Erythroblast (primary cell): ENCODE measurements around the gene DGAT2.

Source experiments
- GATA1 ChIP-seq: IDR thresholded peaks from 2 replicates; pipeline ENCODE4 v1.6.1; 2011; ENCODE audit warnings: low read depth, mild to moderate bottlenecking, control low read depth, low read length, moderate library complexity
- POLR2A ChIP-seq: IDR thresholded peaks from 2 replicates; pipeline ENCODE4 v1.6.1; 2011; ENCODE audit warnings: mild to moderate bottlenecking, low read length

GRCh38 chr11:75826461-75827230, 58.1 kb downstream of the DGAT2 start:
- TF ChIP-seq POLR2A (no peak), GATA1 (no peak)
